ENCODE results near the gene ADAMTS3. TPM values are rescaled to one million over a fixed set of nuclear protein-coding genes. Genes with fewer than 3 reads are reported as not detected.
A peak's percentile ranks its signal among the peaks of the same experiment; 100 is the strongest.

ADAMTS3 gene
- polyA plus RNA-seq, 10 donors, result 1.6 to 4.6 (median 2.9) TPM

DNA sequence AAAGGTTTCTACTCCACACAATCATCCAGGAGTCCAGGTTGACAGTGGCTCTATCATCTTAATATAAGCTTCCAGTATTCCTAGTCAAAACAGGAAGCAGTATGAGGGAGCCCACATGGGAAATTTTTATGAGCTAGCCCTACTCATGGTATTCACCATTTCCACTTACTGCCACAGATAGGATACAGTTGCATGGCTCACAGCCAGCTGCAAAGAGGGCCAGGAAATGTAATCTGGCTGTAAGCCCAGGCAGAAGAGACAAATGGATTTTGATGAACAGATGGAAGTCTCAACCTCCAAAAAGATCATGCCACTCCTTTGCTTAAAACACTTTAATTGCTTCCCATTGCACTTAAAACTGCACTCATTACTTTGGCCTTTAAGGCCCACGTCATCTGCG, 150.6 kb downstream of the ADAMTS3 start:
- peak; percentile 68 to 73 (median 73) for DNase-seq

DNA sequence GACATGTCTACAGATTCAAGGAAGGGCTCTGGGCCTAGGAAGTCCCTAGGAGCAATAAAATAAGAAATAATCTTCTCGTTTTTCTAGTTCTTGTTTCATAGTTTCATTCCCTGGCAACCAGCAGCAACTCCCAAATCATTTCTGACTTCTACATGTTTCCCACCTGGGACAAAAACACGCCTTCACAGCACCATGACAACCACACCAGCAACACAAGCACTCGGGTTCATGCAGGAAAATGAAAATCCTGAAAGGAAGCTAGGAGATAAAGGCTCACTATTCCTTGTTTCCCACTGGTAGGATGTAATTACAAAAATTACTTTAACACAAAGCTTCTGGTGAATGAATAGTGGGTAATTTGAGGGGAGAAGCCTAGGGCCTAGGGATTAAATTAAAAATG, 158.9 kb downstream of the ADAMTS3 start:
- peak in 2 of 3 donors; percentile 38 to 54 for DNase-seq

GRCh38 chr4:72408568-72408967, 160.5 kb downstream of the ADAMTS3 start:
- DNase-seq, result no peak

DNA sequence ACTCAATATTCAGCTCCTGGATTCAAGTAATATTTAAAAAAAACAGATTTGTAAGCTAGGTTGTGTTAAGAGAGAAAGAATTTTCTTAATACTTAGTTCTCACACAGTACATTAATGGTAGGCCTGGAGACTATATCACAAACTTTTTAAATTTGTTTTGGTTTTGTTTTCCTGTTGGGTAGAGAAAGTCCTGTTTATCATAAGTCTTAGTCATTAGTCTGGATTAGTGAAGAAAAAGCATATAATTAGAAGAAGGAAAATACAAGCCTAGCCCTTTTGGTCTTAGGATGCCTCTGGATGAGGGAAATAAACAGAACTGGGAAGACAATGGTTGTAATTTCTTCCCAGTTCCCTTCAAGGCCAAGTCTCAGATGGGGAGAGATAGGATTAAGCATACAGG, 163.6 kb downstream of the ADAMTS3 start:
- no peak for DNase-seq

DNA sequence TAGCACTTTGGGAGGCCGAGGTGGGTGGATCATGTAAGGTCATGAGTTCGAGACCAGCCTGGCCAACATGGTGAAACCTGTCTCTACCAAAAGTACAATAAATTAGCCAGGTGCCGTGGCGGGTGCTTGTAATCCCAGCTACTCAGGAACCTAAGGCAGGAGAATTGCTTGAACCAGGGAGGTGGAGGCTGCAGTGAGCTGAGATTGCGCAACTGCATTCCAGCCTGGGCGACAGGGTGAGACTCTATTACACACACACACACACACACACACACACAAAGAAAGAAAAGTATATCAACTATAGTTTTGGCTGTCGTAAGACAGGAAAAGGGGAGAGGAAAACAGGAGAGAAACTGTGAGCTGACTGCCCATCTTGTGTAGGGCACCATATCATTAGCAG, 171.7 kb downstream of the ADAMTS3 start:
- DNase-seq, result no peak

GRCh38 chr4:72394012-72394663, 174.9 kb downstream of the ADAMTS3 start:
- DNase-seq, result no peak

- no peak for DNase-seq
Measured at GRCh38 chr4:72391281-72391680, 177.7 kb downstream of the ADAMTS3 start.

DNA sequence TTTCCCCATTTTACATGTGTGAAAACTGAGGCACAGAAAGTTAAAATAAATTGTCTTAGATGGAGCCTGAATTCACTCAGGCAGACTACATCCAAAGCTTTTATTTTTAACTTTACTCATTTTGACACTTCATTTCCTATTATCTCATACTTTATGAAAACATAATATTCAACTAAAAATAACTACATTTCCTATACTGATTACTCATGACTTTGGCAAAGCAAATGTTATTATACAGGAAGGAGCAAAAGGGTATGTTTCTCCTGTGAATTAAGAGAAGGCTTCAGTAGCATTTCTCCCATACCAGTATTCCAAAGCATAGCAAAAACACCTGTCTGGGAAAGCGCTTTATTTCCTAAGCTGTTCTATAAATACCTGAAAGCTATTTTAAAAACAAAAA, 178.6 kb downstream of the ADAMTS3 start:
- DNase-seq, result peak; percentile 25 to 53 (median 39)

GRCh38 chr4:72388521-72388920, 180.5 kb downstream of the ADAMTS3 start:
- DNase-seq, result no peak

- DNase-seq, result no peak
Measured at GRCh38 chr4:72387959-72388358, 181.1 kb downstream of the ADAMTS3 start.

DNA sequence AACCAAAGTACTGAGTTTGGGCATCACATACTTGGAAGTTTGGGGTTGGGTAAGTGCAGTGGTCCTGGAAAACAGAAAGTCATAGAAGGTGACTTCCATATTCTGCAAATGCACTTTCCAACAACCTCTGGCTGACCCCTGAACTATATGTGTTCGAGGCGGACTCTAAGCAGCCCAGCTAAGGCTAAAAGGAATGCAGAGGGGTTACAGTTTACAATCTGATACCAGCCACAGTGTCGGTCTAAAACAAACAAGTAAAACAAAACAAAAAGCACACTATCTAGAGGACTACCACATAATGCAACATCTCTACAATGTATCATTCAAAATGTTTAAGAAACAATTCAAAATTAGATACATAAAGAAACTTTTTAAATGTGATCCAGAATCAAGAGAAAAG, 185.6 kb downstream of the ADAMTS3 start:
- DNase-seq, result no peak

DNA sequence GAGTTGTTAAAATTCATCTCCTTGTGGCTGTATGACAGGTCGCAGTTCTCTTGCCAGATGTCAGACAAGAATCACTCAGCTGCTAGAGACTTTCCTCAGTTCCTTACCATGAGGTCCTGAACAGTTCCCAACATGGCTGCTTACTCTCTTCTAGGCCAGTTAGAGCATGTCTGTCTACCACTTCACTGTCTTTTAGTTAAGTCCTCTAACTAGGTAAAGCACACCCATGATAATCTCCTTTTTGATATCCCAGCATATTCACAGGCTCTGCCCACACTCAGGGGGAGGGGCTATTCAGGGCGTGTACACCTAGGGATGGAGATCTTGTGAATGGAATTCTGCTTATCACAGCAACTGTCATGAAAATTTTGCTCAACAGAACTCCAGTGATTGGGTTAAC, 190.1 kb downstream of the ADAMTS3 start:
- DNase-seq, result no peak

DNA sequence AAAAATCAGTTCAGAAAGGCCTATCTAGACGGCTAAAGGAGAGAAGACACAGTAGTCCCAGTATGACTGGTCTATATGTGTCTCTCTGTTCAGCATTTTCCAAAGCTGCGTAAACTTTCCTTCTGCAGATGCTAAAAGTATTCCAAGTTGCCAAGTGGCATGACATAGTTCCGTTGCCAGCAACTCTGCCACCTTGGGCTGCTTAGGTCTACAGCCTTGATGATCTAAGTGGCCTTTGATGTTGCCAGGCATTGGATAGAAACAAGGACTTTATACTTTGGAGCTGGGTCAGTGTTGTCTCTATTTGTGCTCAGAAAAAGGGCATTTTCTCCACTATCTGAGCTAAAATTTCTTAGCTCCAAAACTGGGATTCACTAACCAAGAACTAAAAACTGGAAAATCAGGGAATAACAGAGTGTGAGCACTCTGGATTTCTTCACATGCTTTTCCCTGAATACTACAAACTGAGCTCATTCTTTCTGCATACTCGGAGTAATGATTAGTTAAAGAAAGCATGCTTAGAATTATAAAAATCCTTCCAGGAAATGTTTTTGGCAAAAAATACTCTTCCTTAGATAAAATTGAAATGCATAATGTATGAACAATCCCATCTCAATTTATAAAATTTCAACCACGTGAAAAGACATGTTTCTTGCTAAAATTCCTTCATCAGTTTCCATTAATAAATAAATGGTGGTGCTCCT, 191.4 kb downstream of the ADAMTS3 start:
- DNase-seq, result peak in 1 of 3 donors; percentile 42

DNA sequence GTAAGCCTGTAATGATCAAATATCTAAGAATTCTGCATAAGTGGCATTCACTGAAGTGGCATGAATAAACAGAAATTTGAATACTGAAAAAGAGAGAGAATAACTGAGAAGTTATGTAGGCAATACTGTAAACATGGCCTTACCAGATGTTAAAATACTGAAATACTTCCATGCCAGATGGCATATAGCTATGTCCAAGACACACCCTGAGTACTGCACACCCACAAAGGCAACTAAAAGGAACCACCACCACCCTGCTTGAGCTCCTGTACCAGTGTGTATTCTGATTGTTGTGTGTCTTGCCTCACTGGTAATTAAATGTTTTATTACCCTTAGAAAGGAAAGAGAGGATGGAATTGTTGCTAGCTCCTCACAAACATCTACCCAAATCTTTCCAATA, 192.1 kb downstream of the ADAMTS3 start:
- DNase-seq, result no peak

GRCh38 chr4:72375073-72375736, 193.8 kb downstream of the ADAMTS3 start:
- peak; percentile 30 to 52 (median 30) for DNase-seq

GRCh38 chr4:72374159-72374558, 194.9 kb downstream of the ADAMTS3 start:
- DNase-seq, result peak in 1 of 3 donors; percentile 44

DNA sequence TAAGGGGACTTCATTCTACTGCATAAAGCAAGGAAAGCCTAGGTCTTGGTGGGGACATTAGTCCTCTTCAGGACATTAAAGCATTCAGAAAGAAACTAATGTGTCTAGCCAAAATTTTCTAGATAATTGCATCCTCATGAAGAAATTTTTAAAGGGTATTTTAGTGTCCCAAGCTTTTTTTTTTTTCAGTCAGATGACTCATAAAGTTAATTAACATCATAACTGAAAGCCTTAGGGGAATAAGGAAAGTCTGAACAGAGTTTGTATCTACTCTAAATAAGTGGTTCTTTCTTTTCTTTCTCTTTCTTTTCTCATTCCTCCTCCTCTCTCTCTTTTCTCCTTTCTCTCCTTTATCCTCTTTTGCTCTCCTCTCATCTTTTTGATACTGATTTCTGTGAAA, 202.4 kb downstream of the ADAMTS3 start:
- DNase-seq, result no peak

DNA sequence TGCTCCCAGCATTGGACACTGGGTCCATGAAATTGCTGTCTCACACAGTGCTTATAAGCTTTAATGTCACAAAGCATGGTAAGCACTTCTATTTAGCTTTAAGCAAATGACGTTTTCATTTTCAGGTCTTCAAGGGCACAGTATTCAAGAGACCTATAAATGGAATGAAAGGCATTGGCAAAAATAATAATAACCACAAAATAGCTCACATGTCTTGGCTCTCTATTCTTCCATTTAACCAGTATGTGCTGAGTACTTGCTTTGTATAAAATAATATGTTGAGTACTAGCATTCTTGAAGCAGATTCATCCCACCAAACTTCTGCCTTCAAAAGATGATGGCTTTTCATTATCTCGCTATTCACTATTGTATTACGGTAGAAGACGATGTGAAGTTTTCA, 203.0 kb downstream of the ADAMTS3 start:
- DNase-seq, result no peak

GRCh38 chr4:72365016-72365415, 204.0 kb downstream of the ADAMTS3 start:
- DNase-seq, result no peak

GRCh38 chr4:72360075-72360474, 208.9 kb downstream of the ADAMTS3 start:
- DNase-seq, result no peak

DNA sequence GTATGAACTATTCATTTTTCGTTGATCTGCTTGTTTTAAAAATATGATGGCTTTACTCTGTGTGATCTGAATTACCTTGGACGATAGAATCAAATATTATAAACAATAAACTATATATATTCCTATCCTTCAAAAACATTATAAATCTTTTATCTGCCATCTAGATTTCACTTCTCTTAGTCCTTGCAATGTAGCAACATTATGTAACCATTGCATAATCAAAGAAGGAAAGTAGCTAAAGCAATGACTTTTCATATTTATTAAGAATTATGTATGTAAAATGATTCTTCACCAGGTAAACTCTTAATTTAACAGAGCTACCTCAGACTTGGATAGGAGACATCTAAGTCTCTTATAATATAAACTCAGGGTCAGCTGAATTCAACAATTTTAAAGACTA, 210.5 kb downstream of the ADAMTS3 start:
- DNase-seq, result no peak

DNA sequence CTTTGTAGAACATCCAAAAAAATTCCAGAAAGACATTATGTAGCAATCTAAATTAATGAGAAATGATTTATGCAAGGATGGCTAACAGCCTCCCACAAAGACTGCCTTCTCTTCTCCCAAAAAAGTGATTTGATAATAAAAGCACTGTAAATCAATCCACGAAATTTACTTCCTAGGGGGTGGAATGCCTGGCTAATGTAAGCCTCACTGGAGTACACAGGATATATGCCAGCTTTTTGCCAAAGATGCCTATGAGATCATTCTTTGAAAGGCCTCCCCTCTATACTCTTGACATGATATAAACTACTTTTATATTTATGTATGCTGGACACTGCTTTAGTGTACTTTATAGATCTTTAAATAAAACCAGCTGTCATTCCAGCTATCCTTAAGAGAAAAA, 211.1 kb downstream of the ADAMTS3 start:
- peak in 1 of 3 donors; percentile 17 for DNase-seq

- no peak for DNase-seq
Measured at GRCh38 chr4:72352711-72353110, 216.3 kb downstream of the ADAMTS3 start.

All from muscle of back (tissue), 11 donors.